ENCODE measurements around the gene WDPCP. TPM values are rescaled to one million over a fixed set of nuclear protein-coding genes. Genes with fewer than 3 reads are reported as not detected.

The WDPCP gene
- total RNA-seq, 4 donors from 2014 or later = 6.5 to 41.3 (median 7.4) TPM

- H3K27me3 ChIP-seq = no peaks in the 10 kb centered on the region
- H3K4me1 ChIP-seq = no peaks in the 10 kb centered on the region
- no peak for DNase-seq
- H3K27ac ChIP-seq = no peak overlapping the region
- no peak for TF ChIP-seq POLR2A (IDR thresholded peaks at IDR 0.05)
- TF ChIP-seq CTCF (IDR thresholded peaks at IDR 0.05) = no peak
- H3K36me3 ChIP-seq = no peaks in the 10 kb centered on the region
- peaks cover 0 to 9% (median 0%) of the 10 kb centered on the region in 4 donors for H3K9me3 ChIP-seq
- no peak overlapping the region for H3K4me3 ChIP-seq
Observed at GRCh38 chr2:63346411-63346810, 241.9 kb downstream of the WDPCP start.

GRCh38 chr2:63345285-63345633, 243.0 kb downstream of the WDPCP start:
- Histone ChIP-seq H3K27ac (no peak overlapping the region), H3K4me3 (no peak overlapping the region), H3K36me3 (no peaks in the 10 kb centered on the region), H3K27me3 (no peaks in the 10 kb centered on the region), H3K4me1 (no peaks in the 10 kb centered on the region), H3K9me3 (peaks cover 0 to 9% (median 0%) of the 10 kb centered on the region in 4 donors)
- no peak for DNase-seq
- no peak for TF ChIP-seq CTCF (IDR thresholded peaks at IDR 0.05)

- Histone ChIP-seq H3K4me3 (no peak overlapping the region), H3K27me3 (no peaks in the 10 kb centered on the region), H3K27ac (no peak overlapping the region), H3K4me1 (no peaks in the 10 kb centered on the region), H3K36me3 (no peaks in the 10 kb centered on the region), H3K9me3 (peaks cover 0 to 9% (median 0%) of the 10 kb centered on the region in 4 donors)
- TF ChIP-seq CTCF (IDR thresholded peaks at IDR 0.05) (no peak), POLR2A (IDR thresholded peaks at IDR 0.05) (no peak)
- DNase-seq = no peak
Observed at GRCh38 chr2:63344575-63345284, 243.5 kb downstream of the WDPCP start.

GRCh38 chr2:63343397-63344109, 244.7 kb downstream of the WDPCP start:
- Histone ChIP-seq H3K36me3 (no peaks in the 10 kb centered on the region), H3K9me3 (peaks cover 0 to 9% (median 0%) of the 10 kb centered on the region in 4 donors), H3K27me3 (no peaks in the 10 kb centered on the region), H3K4me3 (no peak overlapping the region), H3K27ac (no peak overlapping the region), H3K4me1 (no peaks in the 10 kb centered on the region)
- no peak for DNase-seq
- TF ChIP-seq POLR2A (IDR thresholded peaks at IDR 0.05) (no peak), CTCF (IDR thresholded peaks at IDR 0.05) (no peak)

GRCh38 chr2:63340443-63340842, 247.8 kb downstream of the WDPCP start:
- H3K36me3 ChIP-seq = no peaks in the 10 kb centered on the region
- H3K27me3 ChIP-seq = no peaks in the 10 kb centered on the region
- H3K4me3 ChIP-seq = no peak overlapping the region
- no peak for TF ChIP-seq CTCF (IDR thresholded peaks at IDR 0.05)
- DNase-seq = no peak
- H3K9me3 ChIP-seq = peaks cover 0 to 9% (median 0%) of the 10 kb centered on the region in 4 donors
- H3K4me1 ChIP-seq = no peaks in the 10 kb centered on the region
- H3K27ac ChIP-seq = no peak overlapping the region
